ENCODE results near the gene GPSM1.
"Not testable (repeated sequence)": the region's sequence is repeated elsewhere in the genome, so short reads cannot be mapped to it uniquely, and the experiment has no call there.

The GPSM1 gene

GRCh38 chr9:136395345-136396218, 68.2 kb downstream of the GPSM1 start:
- DNase-seq (ENCODE audit: low spot score), result no peak

GRCh38 chr9:136396219-136396515, 68.8 kb downstream of the GPSM1 start:
- DNase-seq (ENCODE audit: low spot score), result no peak

- DNase-seq (ENCODE audit: low spot score), result no peak
Observed at GRCh38 chr9:136397643-136398042, 70.3 kb downstream of the GPSM1 start.

- DNase-seq (ENCODE audit: low spot score), result no peak
Observed at GRCh38 chr9:136398286-136398685, 70.9 kb downstream of the GPSM1 start.

- DNase-seq (ENCODE audit: low spot score), result no peak
Observed at GRCh38 chr9:136399176-136400037, 72.1 kb downstream of the GPSM1 start.

- DNase-seq (ENCODE audit: low spot score), result peak; percentile 82
Observed at GRCh38 chr9:136400038-136400834, 72.9 kb downstream of the GPSM1 start, which contains the start of gene SNAPC4. Gene SNAPC4, minus strand, starts transcription at chr9:136400170. Its CDS starts 1,742 bp downstream, at chr9:136398428.

GRCh38 chr9:136401173-136401922, 74.0 kb downstream of the GPSM1 start:
- no peak for DNase-seq (ENCODE audit: low spot score)

- no peak for DNase-seq (ENCODE audit: low spot score)
Observed at GRCh38 chr9:136402067-136402466, 74.7 kb downstream of the GPSM1 start.

GRCh38 chr9:136403538-136403914, 76.2 kb downstream of the GPSM1 start:
- no peak for DNase-seq (ENCODE audit: low spot score)

- no peak for DNase-seq (ENCODE audit: low spot score)
Observed at GRCh38 chr9:136403915-136404800, 76.8 kb downstream of the GPSM1 start.

- DNase-seq (ENCODE audit: low spot score), result no peak
Observed at GRCh38 chr9:136404801-136405136, 77.4 kb downstream of the GPSM1 start.

- DNase-seq (ENCODE audit: low spot score), result no peak
Observed at GRCh38 chr9:136405481-136405880, 78.1 kb downstream of the GPSM1 start.

GRCh38 chr9:136405904-136406303, 78.6 kb downstream of the GPSM1 start:
- DNase-seq (ENCODE audit: low spot score), result not testable (repeated sequence)

GRCh38 chr9:136407061-136407460, 79.7 kb downstream of the GPSM1 start:
- not testable (repeated sequence) for DNase-seq (ENCODE audit: low spot score)

GRCh38 chr9:136407911-136408310, 80.6 kb downstream of the GPSM1 start:
- no peak for DNase-seq (ENCODE audit: low spot score)

Measured in COLO829 (cell line).